ENCODE measurements around the gene GPAT2. TPM values are rescaled to one million over a fixed set of nuclear protein-coding genes. Genes with fewer than 3 reads are reported as not detected.
"Not testable (repeated sequence)": the region's sequence is repeated elsewhere in the genome, so short reads cannot be mapped to it uniquely, and the experiment has no call there.

Gene GPAT2
- total RNA-seq = 9.8 and 10.2 TPM in 2 replicates

- intact Hi-C loops (cut with micrococcal nuclease) = not testable (repeated sequence)
Observed at GRCh38 chr2:96034792-96035191, at the start of gene GPAT2. TSS of gene GPAT2 (minus strand) at chr2:96034916. CDS start at chr2:96032359, 2,557 bp downstream.

GRCh38 chr2:96083989-96084857 lies 49.5 kb upstream of the GPAT2 start:
- intact Hi-C loops (cut with micrococcal nuclease) = no loop called here

- intact Hi-C loops (cut with micrococcal nuclease) = no loop called here
Observed at GRCh38 chr2:96083064-96083939, 48.6 kb upstream of the GPAT2 start.

- intact Hi-C loops (cut with micrococcal nuclease) = no loop called here
Observed at GRCh38 chr2:96082211-96083063, 47.7 kb upstream of the GPAT2 start.

GRCh38 chr2:96081042-96081441 lies 46.3 kb upstream of the GPAT2 start:
- intact Hi-C loops (cut with micrococcal nuclease) = no loop called here

- intact Hi-C loops (cut with micrococcal nuclease) = no loop called here
Observed at GRCh38 chr2:96075199-96075771, 40.6 kb upstream of the GPAT2 start.

- intact Hi-C loops (cut with micrococcal nuclease) = no loop called here
Observed at GRCh38 chr2:96074156-96074555, 39.4 kb upstream of the GPAT2 start.

- intact Hi-C loops (cut with micrococcal nuclease) = no loop called here
Observed at GRCh38 chr2:96073170-96073775, 38.6 kb upstream of the GPAT2 start.

- intact Hi-C loops (cut with micrococcal nuclease) = no loop called here
Observed at GRCh38 chr2:96072746-96073145, 38.0 kb upstream of the GPAT2 start.

GRCh38 chr2:96071977-96072491 lies 37.3 kb upstream of the GPAT2 start:
- intact Hi-C loops (cut with micrococcal nuclease) = not testable (repeated sequence)

- intact Hi-C loops (cut with micrococcal nuclease) = not testable (repeated sequence)
Observed at GRCh38 chr2:96071087-96071976, 36.6 kb upstream of the GPAT2 start.

GRCh38 chr2:96070351-96070750 lies 35.6 kb upstream of the GPAT2 start:
- intact Hi-C loops (cut with micrococcal nuclease) = not testable (repeated sequence)

GRCh38 chr2:96069878-96070277 lies 35.2 kb upstream of the GPAT2 start:
- intact Hi-C loops (cut with micrococcal nuclease) = not testable (repeated sequence)

- intact Hi-C loops (cut with micrococcal nuclease) = not testable (repeated sequence)
Observed at GRCh38 chr2:96067902-96068581, 33.3 kb upstream of the GPAT2 start.

GRCh38 chr2:96067098-96067660 lies 32.5 kb upstream of the GPAT2 start:
- intact Hi-C loops (cut with micrococcal nuclease) = not testable (repeated sequence)

GRCh38 chr2:96066511-96066910 lies 31.8 kb upstream of the GPAT2 start:
- intact Hi-C loops (cut with micrococcal nuclease) = not testable (repeated sequence)

GRCh38 chr2:96065954-96066353 lies 31.2 kb upstream of the GPAT2 start:
- intact Hi-C loops (cut with micrococcal nuclease) = not testable (repeated sequence)

- intact Hi-C loops (cut with micrococcal nuclease) = no loop called here
Observed at GRCh38 chr2:96065381-96065930, 30.7 kb upstream of the GPAT2 start.
